Testis (tissue), 3 donors: ENCODE data around the gene LHX5. TPM values are rescaled to one million over a fixed set of nuclear protein-coding genes. Genes with fewer than 3 reads are reported as not detected.

Experiments used
- DNase-seq: peaks from one replicate; pipeline ENCODE4 v3.0.0-alpha.2; 2019
- H3K27ac ChIP-seq, 2 donors: fragments of 200-600 bp; sonication (generic); one replicate each; pipeline ENCODE4 v1.5.1; 2019
- H3K27me3 ChIP-seq: fragments of 200-600 bp; sonication (generic); one replicate; pipeline ENCODE4 v1.5.1; 2019
- H3K36me3 ChIP-seq: fragments of 200-600 bp; sonication (generic); one replicate; pipeline ENCODE4 v1.5.1; 2017; ENCODE audit warnings: low read depth; ENCODE audit errors: missing control alignments
- H3K4me1 ChIP-seq: fragments of 200-600 bp; sonication (generic); one replicate; pipeline ENCODE4 v1.5.1; 2019
- H3K4me3 ChIP-seq, 2 donors: fragments of 200-600 bp; sonication (generic); one replicate each; pipeline ENCODE4 v1.5.1; 2017 to 2019
- H3K9me3 ChIP-seq: fragments of 200-600 bp; sonication (generic); one replicate; pipeline ENCODE4 v1.5.1; 2017
- POLR2A ChIP-seq: fragments of 450-650 bp; IDR thresholded peaks from one replicate; pipeline ENCODE4 v1.6.1; 2017; ENCODE audit warnings: antibody characterized with exemption, mild to moderate bottlenecking, moderate library complexity
- WGBS, 2 donors: methylation state at CpG; one replicate each; pipeline ENCODE4 v1.1.5; 2018; 5-methylcytosine and 5-hydroxymethylcytosine counted together
- intact Hi-C: fragments of 100-400 bp; cut with DNase I; formaldehyde crosslinking; loops from one replicate; pipeline ENCODE4 v1.15.1; 2023; ENCODE audit warnings: low total_unique reads
- polyA plus RNA-seq: library from polyadenylated mRNA; stranded (reverse); fragments of 350-450 nt; fragmentation: Illumina TruSeq; extraction: RNeasy Lipid Tissue Mini Kit (QIAGEN cat#74804); gene quantifications from one replicate; pipeline ENCODE4 v1.2.3, GENCODE V29; 2014; ENCODE audit warnings: low read depth, low replicate concordance; ENCODE audit not compliant: insufficient read depth
- total RNA-seq, 2 donors: library from RNA; depleted of rRNA; stranded (reverse); fragments of >200 nt; gene quantifications; one replicate each; pipeline ENCODE4 v1.2.3, GENCODE V29; 2016
- TF ChIP-seq, protein P1 (sequence below), 3 experiments: fragments of 450-650 bp in 2 of 3; fragments of 200-600 bp in 1 of 3; sonication (generic) in 1 of 3; IDR thresholded peaks; one replicate each; pipeline ENCODE4 v1.5.1; 2016 to 2019; ENCODE audit warnings: antibody characterized with exemption in 3 of 3, mild to moderate bottlenecking in 2 of 3, moderate library complexity in 1 of 3

The LHX5 gene
- total and polyA plus RNA-seq, 3 donors from 2014 or later = 0.11 to 0.12 TPM; not detected in 1

DNA sequence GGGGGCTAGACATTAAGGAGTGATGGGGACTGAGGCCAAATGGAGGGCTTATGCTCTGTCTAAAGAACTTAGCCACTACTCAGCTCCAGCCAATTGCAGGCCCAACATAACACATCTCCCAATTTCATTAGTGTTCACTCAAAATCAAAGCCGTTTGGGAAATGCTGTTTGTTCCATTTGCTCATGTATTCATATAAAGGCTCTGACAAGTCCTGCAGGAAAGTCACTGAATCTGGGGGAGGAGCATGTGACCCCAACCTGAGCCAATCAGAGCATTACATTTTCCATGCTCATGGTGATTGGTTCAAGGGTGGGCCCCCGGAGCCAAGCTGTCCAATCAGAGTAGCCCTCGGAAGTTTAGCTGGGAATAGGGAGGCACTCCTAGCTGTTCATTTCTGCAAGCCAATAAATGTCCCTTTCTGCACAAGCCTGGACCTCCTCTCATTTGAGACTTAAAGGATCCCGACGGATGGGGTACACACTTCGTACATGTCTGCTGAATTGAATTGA lies 28.6 kb downstream of the LHX5 start:
- intact Hi-C loops = no loop called here
- TF ChIP-seq POLR2A = no peak
- TF ChIP-seq, protein P1, sequence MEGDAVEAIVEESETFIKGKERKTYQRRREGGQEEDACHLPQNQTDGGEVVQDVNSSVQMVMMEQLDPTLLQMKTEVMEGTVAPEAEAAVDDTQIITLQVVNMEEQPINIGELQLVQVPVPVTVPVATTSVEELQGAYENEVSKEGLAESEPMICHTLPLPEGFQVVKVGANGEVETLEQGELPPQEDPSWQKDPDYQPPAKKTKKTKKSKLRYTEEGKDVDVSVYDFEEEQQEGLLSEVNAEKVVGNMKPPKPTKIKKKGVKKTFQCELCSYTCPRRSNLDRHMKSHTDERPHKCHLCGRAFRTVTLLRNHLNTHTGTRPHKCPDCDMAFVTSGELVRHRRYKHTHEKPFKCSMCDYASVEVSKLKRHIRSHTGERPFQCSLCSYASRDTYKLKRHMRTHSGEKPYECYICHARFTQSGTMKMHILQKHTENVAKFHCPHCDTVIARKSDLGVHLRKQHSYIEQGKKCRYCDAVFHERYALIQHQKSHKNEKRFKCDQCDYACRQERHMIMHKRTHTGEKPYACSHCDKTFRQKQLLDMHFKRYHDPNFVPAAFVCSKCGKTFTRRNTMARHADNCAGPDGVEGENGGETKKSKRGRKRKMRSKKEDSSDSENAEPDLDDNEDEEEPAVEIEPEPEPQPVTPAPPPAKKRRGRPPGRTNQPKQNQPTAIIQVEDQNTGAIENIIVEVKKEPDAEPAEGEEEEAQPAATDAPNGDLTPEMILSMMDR (IDR thresholded peaks at IDR 0.05) = no peak

DNA sequence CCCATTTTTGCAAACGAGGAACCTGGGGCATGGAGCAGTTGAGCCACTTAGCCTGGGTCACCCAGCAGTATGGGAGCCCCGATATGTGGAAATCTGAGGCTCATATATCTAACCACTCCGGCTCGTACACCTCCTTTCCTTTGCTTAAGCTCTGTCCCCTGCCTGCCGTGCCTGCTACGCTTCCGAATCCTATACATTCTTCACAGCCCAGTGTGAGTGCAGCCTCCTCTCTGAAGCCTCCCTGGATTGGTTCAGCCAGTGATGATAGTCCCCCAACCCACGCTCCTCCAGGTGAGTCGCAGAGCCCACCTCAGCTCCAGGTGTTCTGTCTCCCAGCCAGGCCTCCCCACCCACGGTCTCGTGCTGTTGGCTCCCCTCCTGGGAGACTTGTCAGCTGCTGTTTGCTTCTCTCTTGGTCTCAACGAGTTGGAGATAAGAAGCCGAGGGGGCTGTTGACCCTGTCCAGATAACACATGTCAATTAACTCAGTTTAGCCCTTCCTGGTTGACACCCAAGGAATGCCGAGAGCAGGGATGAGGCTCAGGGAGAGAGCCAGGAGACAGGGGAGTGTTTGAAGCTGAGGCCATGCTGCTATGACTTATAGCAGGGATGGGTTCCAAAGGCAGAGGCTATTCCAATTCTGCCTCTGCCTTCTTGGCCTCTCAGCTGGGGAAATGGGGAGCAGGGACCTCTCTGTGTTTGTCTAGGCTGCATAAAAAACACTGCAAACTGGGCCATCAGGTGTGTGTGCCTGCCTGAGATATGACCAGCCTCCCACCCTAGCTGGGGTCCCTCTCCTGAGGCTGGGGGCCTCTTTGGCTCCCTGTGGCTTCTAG lies 30.5 kb downstream of the LHX5 start:
- H3K9me3 ChIP-seq = no peaks in the 10 kb centered on the region
- H3K36me3 ChIP-seq = no peaks in the 10 kb centered on the region
- no peaks in the 10 kb centered on the region for H3K27me3 ChIP-seq
- TF ChIP-seq, protein P1 (IDR thresholded peaks at IDR 0.05) = no peak
- TF ChIP-seq POLR2A = no peak
- no peaks in the 10 kb centered on the region for H3K4me1 ChIP-seq
- H3K27ac ChIP-seq = no peak overlapping the region
- no peak overlapping the region for H3K4me3 ChIP-seq
- DNase-seq = no peak
- WGBS, 2 donors = 67% methylated on average over 13 to 14 of the region's 14 CpGs
- intact Hi-C loops = no loop called here

More for the DNA sequence above, 28.6 kb downstream of the LHX5 start:
- no peak for DNase-seq
- Histone ChIP-seq H3K4me1 (no peaks in the 10 kb centered on the region), H3K4me3 (no peak overlapping the region), H3K36me3 (no peaks in the 10 kb centered on the region), H3K27ac (no peak overlapping the region), H3K27me3 (no peaks in the 10 kb centered on the region), H3K9me3 (no peaks in the 10 kb centered on the region)
- WGBS, 2 donors = 88 to 89% methylated on average over 6 of the region's 6 CpGs

DNA sequence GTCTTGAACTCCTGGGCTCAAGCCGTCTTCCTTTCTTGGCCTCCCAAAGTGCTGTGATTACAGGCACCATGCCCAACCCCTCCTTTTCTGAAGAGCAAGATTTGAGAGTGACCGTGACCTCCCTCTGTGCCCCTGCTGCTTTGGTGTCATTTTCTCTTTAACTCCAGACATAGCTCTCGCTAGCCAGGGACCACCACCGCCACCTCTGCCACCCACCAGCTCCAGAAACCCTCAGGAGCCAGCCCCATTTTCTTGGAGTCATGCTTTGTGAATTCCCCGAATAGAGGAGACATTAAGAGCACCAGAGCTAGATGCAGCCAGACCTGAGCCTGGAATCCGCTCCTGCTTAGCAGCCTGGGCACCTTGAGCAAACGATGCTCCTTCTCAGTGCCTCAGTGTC lies 31.3 kb downstream of the LHX5 start:
- H3K4me3 ChIP-seq = no peak overlapping the region
- H3K9me3 ChIP-seq = no peaks in the 10 kb centered on the region
- no peaks in the 10 kb centered on the region for H3K36me3 ChIP-seq
- H3K4me1 ChIP-seq = no peaks in the 10 kb centered on the region
- 72 to 84% methylated on average over 7 of the region's 7 CpGs for WGBS, 2 donors
- no peak overlapping the region for H3K27ac ChIP-seq
- no peak for TF ChIP-seq POLR2A
- TF ChIP-seq, protein P1 (IDR thresholded peaks at IDR 0.05) = no peak
- H3K27me3 ChIP-seq = no peaks in the 10 kb centered on the region
- intact Hi-C loops = no loop called here
- DNase-seq = no peak

DNA sequence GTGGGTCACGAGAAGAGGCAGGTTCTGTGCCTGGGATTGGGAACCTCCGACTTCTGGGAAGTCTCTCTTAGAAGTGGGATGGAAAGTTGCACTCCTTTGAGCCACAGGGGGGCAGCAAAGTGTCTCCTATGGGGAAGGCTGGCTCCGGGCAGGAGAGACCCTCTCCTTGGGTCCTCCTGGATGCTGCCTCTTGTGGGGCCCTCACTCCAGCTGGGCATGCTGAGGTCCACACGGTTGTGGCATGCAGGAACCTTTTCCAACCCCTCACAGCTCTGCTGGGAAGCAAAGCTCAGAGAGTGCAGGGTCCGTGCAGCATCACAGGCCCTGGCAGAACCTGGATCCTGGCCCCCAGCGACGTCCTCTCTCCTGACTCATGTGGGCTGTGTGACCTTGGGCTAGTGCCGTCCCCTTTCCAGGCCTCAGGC lies 32.1 kb downstream of the LHX5 start:
- intact Hi-C loops = loop anchor here (10.0 kb wide), 1 partner anchor 245 kb away; no protein-coding TSS in a partner anchor
- no peak for TF ChIP-seq POLR2A
- TF ChIP-seq, protein P1 (IDR thresholded peaks at IDR 0.05) = peak in 2 of 3 experiments; percentile 35 to 52
- peak; percentile 72 for DNase-seq
- 25 to 32% methylated on average over 5 to 8 of the region's 8 CpGs for WGBS, 2 donors
- Histone ChIP-seq H3K27me3 (no peaks in the 10 kb centered on the region), H3K36me3 (no peaks in the 10 kb centered on the region), H3K4me1 (no peaks in the 10 kb centered on the region), H3K9me3 (no peaks in the 10 kb centered on the region), H3K4me3 (no peak overlapping the region), H3K27ac (no peak overlapping the region)
